MG63 (cell line): ENCODE measurements around the gene FGD3. TPM values are rescaled to one million over a fixed set of nuclear protein-coding genes. Genes with fewer than 3 reads are reported as not detected.

ENCODE experiments used
- DNase-seq: peaks from one replicate; pipeline ENCODE4 v3.0.0-alpha.2; 2020
- H3K27me3 ChIP-seq: fragments of 250-450 bp; sonication (Bioruptor Pico); 2 replicates; pipeline ENCODE4 v1.5.1; 2020; ENCODE audit warnings: mild to moderate bottlenecking, moderate library complexity
- H3K36me3 ChIP-seq: fragments of 250-450 bp; sonication (Bioruptor Pico); 2 replicates; pipeline ENCODE4 v1.5.1; 2020; ENCODE audit warnings: mild to moderate bottlenecking, moderate library complexity
- H3K4me3 ChIP-seq: fragments of 250-450 bp; sonication (Bioruptor Pico); 2 replicates; pipeline ENCODE4 v1.5.1; 2020; ENCODE audit warnings: mild to moderate bottlenecking, moderate library complexity
- H3K9me3 ChIP-seq: fragments of 250-450 bp; sonication (Bioruptor Pico); 2 replicates; pipeline ENCODE4 v1.5.1; 2020; ENCODE audit warnings: mild to moderate bottlenecking, moderate library complexity
- total RNA-seq: library from RNA; depleted of rRNA; stranded (reverse); fragments of >200 nt; shearing (Covaris generic); gene quantifications from 2 replicates; pipeline ENCODE4 v1.2.3, GENCODE V29; 2014; ENCODE audit warnings: low replicate concordance

FGD3 gene
- total RNA-seq, 1 experiment from 2014 or later, result not detected

- DNase-seq, result no peak
- Histone ChIP-seq H3K9me3 (no peaks in the 10 kb centered on the region), H3K4me3 (no peak overlapping the region), H3K36me3 (no peaks in the 10 kb centered on the region), H3K27me3 (no peaks in the 10 kb centered on the region)
Observed at GRCh38 chr9:93061260-93061751, 114.0 kb downstream of the FGD3 start.

GRCh38 chr9:93061791-93062763 lies 114.8 kb downstream of the FGD3 start:
- Histone ChIP-seq H3K9me3 (no peaks in the 10 kb centered on the region), H3K4me3 (no peak overlapping the region), H3K27me3 (no peaks in the 10 kb centered on the region), H3K36me3 (no peaks in the 10 kb centered on the region)
- no peak for DNase-seq

GRCh38 chr9:93064392-93065134 lies 117.2 kb downstream of the FGD3 start:
- no peak for DNase-seq

GRCh38 chr9:93065135-93065720 lies 117.9 kb downstream of the FGD3 start:
- Histone ChIP-seq H3K27me3 (no peaks in the 10 kb centered on the region), H3K9me3 (no peaks in the 10 kb centered on the region), H3K36me3 (no peaks in the 10 kb centered on the region), H3K4me3 (no peak overlapping the region)
- DNase-seq, result no peak

More at GRCh38 chr9:93064392-93065134, 117.2 kb downstream of the FGD3 start:
- no peaks in the 10 kb centered on the region for H3K9me3 ChIP-seq
- H3K36me3 ChIP-seq, result no peaks in the 10 kb centered on the region
- no peaks in the 10 kb centered on the region for H3K27me3 ChIP-seq
- H3K4me3 ChIP-seq, result no peak overlapping the region

- Histone ChIP-seq H3K4me3 (no peak overlapping the region), H3K27me3 (no peaks in the 10 kb centered on the region), H3K9me3 (no peaks in the 10 kb centered on the region), H3K36me3 (no peaks in the 10 kb centered on the region)
- no peak for DNase-seq
Observed at GRCh38 chr9:93066978-93067603, 119.8 kb downstream of the FGD3 start.

GRCh38 chr9:93068956-93069355 lies 121.6 kb downstream of the FGD3 start:
- H3K27me3 ChIP-seq, result no peaks in the 10 kb centered on the region
- H3K9me3 ChIP-seq, result no peaks in the 10 kb centered on the region
- no peak for DNase-seq
- no peak overlapping the region for H3K4me3 ChIP-seq
- no peaks in the 10 kb centered on the region for H3K36me3 ChIP-seq

GRCh38 chr9:93071464-93071863 lies 124.1 kb downstream of the FGD3 start:
- peak; percentile 56 for DNase-seq
- Histone ChIP-seq H3K9me3 (no peaks in the 10 kb centered on the region), H3K4me3 (no peak overlapping the region), H3K27me3 (no peaks in the 10 kb centered on the region), H3K36me3 (no peaks in the 10 kb centered on the region)

- no peak overlapping the region for H3K4me3 ChIP-seq
- no peaks in the 10 kb centered on the region for H3K9me3 ChIP-seq
- no peaks in the 10 kb centered on the region for H3K36me3 ChIP-seq
- no peaks in the 10 kb centered on the region for H3K27me3 ChIP-seq
- DNase-seq, result peak; percentile 63
Observed at GRCh38 chr9:93072383-93072795, 125.1 kb downstream of the FGD3 start.

- no peaks in the 10 kb centered on the region for H3K36me3 ChIP-seq
- no peak for DNase-seq
- no peaks in the 10 kb centered on the region for H3K9me3 ChIP-seq
- H3K27me3 ChIP-seq, result no peaks in the 10 kb centered on the region
- no peak overlapping the region for H3K4me3 ChIP-seq
Observed at GRCh38 chr9:93076101-93076791, 128.9 kb downstream of the FGD3 start.

GRCh38 chr9:93076792-93077128 lies 129.4 kb downstream of the FGD3 start:
- H3K4me3 ChIP-seq, result no peak overlapping the region

GRCh38 chr9:93077367-93077766 lies 130.0 kb downstream of the FGD3 start:
- H3K27me3 ChIP-seq, result no peaks in the 10 kb centered on the region
- DNase-seq, result no peak
- no peaks in the 10 kb centered on the region for H3K36me3 ChIP-seq
- no peaks in the 10 kb centered on the region for H3K9me3 ChIP-seq
- H3K4me3 ChIP-seq, result no peak overlapping the region

More at GRCh38 chr9:93076792-93077128, 129.4 kb downstream of the FGD3 start:
- no peak for DNase-seq
- Histone ChIP-seq H3K27me3 (no peaks in the 10 kb centered on the region), H3K36me3 (no peaks in the 10 kb centered on the region), H3K9me3 (no peaks in the 10 kb centered on the region)

GRCh38 chr9:93077811-93078210 lies 130.5 kb downstream of the FGD3 start:
- Histone ChIP-seq H3K36me3 (no peaks in the 10 kb centered on the region), H3K27me3 (no peaks in the 10 kb centered on the region), H3K4me3 (no peak overlapping the region), H3K9me3 (no peaks in the 10 kb centered on the region)
- no peak for DNase-seq

- Histone ChIP-seq H3K36me3 (no peaks in the 10 kb centered on the region), H3K4me3 (no peak overlapping the region), H3K9me3 (no peaks in the 10 kb centered on the region), H3K27me3 (no peaks in the 10 kb centered on the region)
- DNase-seq, result no peak
Observed at GRCh38 chr9:93079371-93079770, 132.0 kb downstream of the FGD3 start.

- Histone ChIP-seq H3K27me3 (no peaks in the 10 kb centered on the region), H3K9me3 (no peaks in the 10 kb centered on the region), H3K4me3 (no peak overlapping the region), H3K36me3 (no peaks in the 10 kb centered on the region)
- DNase-seq, result no peak
Observed at GRCh38 chr9:93080406-93080805, 133.1 kb downstream of the FGD3 start.

GRCh38 chr9:93081081-93081529 lies 133.8 kb downstream of the FGD3 start:
- no peaks in the 10 kb centered on the region for H3K36me3 ChIP-seq
- DNase-seq, result peak; percentile 56
- no peak overlapping the region for H3K4me3 ChIP-seq

GRCh38 chr9:93081931-93082330 lies 134.6 kb downstream of the FGD3 start:
- H3K36me3 ChIP-seq, result no peaks in the 10 kb centered on the region
- H3K4me3 ChIP-seq, result no peak overlapping the region
- H3K27me3 ChIP-seq, result no peaks in the 10 kb centered on the region
- no peak for DNase-seq
- H3K9me3 ChIP-seq, result no peaks in the 10 kb centered on the region

More at GRCh38 chr9:93081081-93081529, 133.8 kb downstream of the FGD3 start:
- Histone ChIP-seq H3K27me3 (no peaks in the 10 kb centered on the region), H3K9me3 (no peaks in the 10 kb centered on the region)
